NCI-H146 (cell line): ENCODE data around the gene TAF6L.
A peak's percentile ranks its signal among the peaks of the same experiment; 100 is the strongest.
"Not testable (repeated sequence)": the region's sequence is repeated elsewhere in the genome, so short reads cannot be mapped to it uniquely, and the experiment has no call there.

Experiments
- DNase-seq: peaks from one replicate; lab custom pipeline; 2025; lab: John Stamatoyannopoulos, UW

Gene TAF6L

GRCh38 chr11:62755086-62755615 lies 16.0 kb upstream of the TAF6L start:
- no peak for DNase-seq

GRCh38 chr11:62757846-62758788 lies 13.1 kb upstream of the TAF6L start:
- no peak for DNase-seq

GRCh38 chr11:62760867-62761227 lies 10.3 kb upstream of the TAF6L start:
- not testable (repeated sequence) for DNase-seq

GRCh38 chr11:62770778-62771143 lies 435 bp upstream of the TAF6L start:
- peak; percentile 69 for DNase-seq

- no peak for DNase-seq
Measured at GRCh38 chr11:62774407-62774806, 3.2 kb downstream of the TAF6L start.

- no peak for DNase-seq
Measured at GRCh38 chr11:62775646-62776045, 4.5 kb downstream of the TAF6L start.

- DNase-seq, result no peak
Measured at GRCh38 chr11:62777389-62777788, 6.2 kb downstream of the TAF6L start.

- no peak for DNase-seq
Measured at GRCh38 chr11:62778441-62778840, 7.2 kb downstream of the TAF6L start.

GRCh38 chr11:62782753-62783152 lies 11.6 kb downstream of the TAF6L start:
- DNase-seq, result no peak

- peak; percentile 83 for DNase-seq
Measured at GRCh38 chr11:62786318-62787004, 15.3 kb downstream of the TAF6L start.

- peak; percentile 99 for DNase-seq
Measured at GRCh38 chr11:62787005-62787759, 16.0 kb downstream of the TAF6L start, which contains the start of gene TMEM179B. TSS of gene TMEM179B (plus strand) at chr11:62787402. CDS start at chr11:62787432, 30 bp downstream.

- no peak for DNase-seq
Measured at GRCh38 chr11:62788991-62789390, 17.8 kb downstream of the TAF6L start.

GRCh38 chr11:62789576-62789975 lies 18.4 kb downstream of the TAF6L start:
- no peak for DNase-seq

GRCh38 chr11:62791501-62792201 lies 20.5 kb downstream of the TAF6L start, which contains the start of gene TMEM223:
TSS of gene TMEM223 (minus strand) at chr11:62792006. CDS start at chr11:62791994, 12 bp downstream.
- peak; percentile 83 for DNase-seq

GRCh38 chr11:62792202-62792575 lies 21.0 kb downstream of the TAF6L start:
- no peak for DNase-seq

GRCh38 chr11:62794201-62794775 lies 23.1 kb downstream of the TAF6L start:
- no peak for DNase-seq

GRCh38 chr11:62796281-62796680 lies 25.1 kb downstream of the TAF6L start:
- no peak for DNase-seq

- no peak for DNase-seq
Measured at GRCh38 chr11:62799486-62799885, 28.3 kb downstream of the TAF6L start.

GRCh38 chr11:62801071-62801470 lies 29.9 kb downstream of the TAF6L start:
- DNase-seq, result no peak

- DNase-seq, result no peak
Measured at GRCh38 chr11:62804310-62805075, 33.3 kb downstream of the TAF6L start.
